Trophoblast cell (in vitro differentiated cells and primary cell): ENCODE measurements around the gene RBM23.
"Not testable (repeated sequence)": the region's sequence is repeated elsewhere in the genome, so short reads cannot be mapped to it uniquely, and the experiment has no call there.

Source experiments
- DNase-seq, 2 donors: peaks; one replicate each; pipeline ENCODE4 v3.0.0-alpha.2; 2016
- H2AFZ ChIP-seq: 2 replicates; pipeline ENCODE4 v1.6.1; 2013; ENCODE audit warnings: low read length, moderate library complexity, mild to moderate bottlenecking; ENCODE audit not compliant: insufficient read depth, poor library complexity
- H2AK5ac ChIP-seq: 2 replicates; pipeline ENCODE4 v1.6.1; 2013; ENCODE audit warnings: mild to moderate bottlenecking, low read length
- H2BK120ac ChIP-seq: 2 replicates; pipeline ENCODE4 v1.6.1; 2013; ENCODE audit warnings: low read length, mild to moderate bottlenecking, moderate library complexity; ENCODE audit not compliant: insufficient read depth, poor library complexity
- H2BK12ac ChIP-seq: 2 replicates; pipeline ENCODE4 v1.6.1; 2013; ENCODE audit warnings: mild to moderate bottlenecking, low read length, moderate library complexity
- H2BK5ac ChIP-seq: 2 replicates; pipeline ENCODE4 v1.6.1; 2013; ENCODE audit warnings: low read length, low read depth, moderate library complexity, mild to moderate bottlenecking; ENCODE audit not compliant: poor library complexity
- H3K14ac ChIP-seq: 2 replicates; pipeline ENCODE4 v1.6.1; 2013; ENCODE audit warnings: mild to moderate bottlenecking, low read length
- H3K18ac ChIP-seq: 2 replicates; pipeline ENCODE4 v1.6.1; 2013; ENCODE audit warnings: mild to moderate bottlenecking, low read length
- H3K23ac ChIP-seq: 2 replicates; pipeline ENCODE4 v1.6.1; 2013; ENCODE audit warnings: low read length
- H3K27ac ChIP-seq: 2 replicates; pipeline ENCODE4 v1.5.1; 2013; ENCODE audit warnings: low read depth, mild to moderate bottlenecking, inconsistent platforms, low read length, moderate library complexity
- H3K27me3 ChIP-seq: 2 replicates; pipeline ENCODE4 v1.6.1; 2013; ENCODE audit warnings: inconsistent platforms, mild to moderate bottlenecking, low read length, moderate library complexity; ENCODE audit not compliant: insufficient read depth
- H3K36me3 ChIP-seq, 2 experiments: 1 replicate in 1 of 2; 2 replicates in 1 of 2; pipeline ENCODE4 v1.6.1; 2013; ENCODE audit warnings: low read length in 2 of 2, mild to moderate bottlenecking in 2 of 2, moderate library complexity in 1 of 2; ENCODE audit not compliant: insufficient read depth in 2 of 2, control insufficient read depth in 1 of 2
- H3K4ac ChIP-seq: 2 replicates; pipeline ENCODE4 v1.6.1; 2013; ENCODE audit warnings: low read depth, mild to moderate bottlenecking, low read length, moderate library complexity
- H3K4me1 ChIP-seq, 2 experiments: 1 replicate in 1 of 2; 2 replicates in 1 of 2; pipeline ENCODE4 v1.6.1; 2013; ENCODE audit warnings: low read length in 2 of 2, mild to moderate bottlenecking in 2 of 2, moderate library complexity in 1 of 2; ENCODE audit not compliant: insufficient read depth in 2 of 2, control insufficient read depth in 1 of 2
- H3K4me2 ChIP-seq: 2 replicates; pipeline ENCODE4 v1.6.1; 2013; ENCODE audit warnings: inconsistent platforms, mild to moderate bottlenecking, low read length, moderate library complexity
- H3K4me3 ChIP-seq: 2 replicates; pipeline ENCODE4 v1.5.1; 2013; ENCODE audit warnings: mild to moderate bottlenecking, low read depth, low read length, inconsistent platforms
- H3K79me1 ChIP-seq: one replicate; pipeline ENCODE4 v1.6.1; 2013; ENCODE audit warnings: low read length
- H3K79me2 ChIP-seq: 2 replicates; pipeline ENCODE4 v1.6.1; 2013; ENCODE audit warnings: low read length, mild to moderate bottlenecking; ENCODE audit not compliant: control insufficient read depth, insufficient read depth, poor library complexity
- H3K9ac ChIP-seq: 2 replicates; pipeline ENCODE4 v1.6.1; 2013; ENCODE audit warnings: mild to moderate bottlenecking, low read length
- H3K9me3 ChIP-seq: 2 replicates; pipeline ENCODE4 v1.6.1; 2013; ENCODE audit warnings: low read depth, mild to moderate bottlenecking, control low read depth, inconsistent platforms, low read length; ENCODE audit not compliant: insufficient read depth
- H4K12ac ChIP-seq: 2 replicates; pipeline ENCODE4 v1.6.1; 2013; ENCODE audit warnings: low read depth, mild to moderate bottlenecking, low read length, moderate library complexity
- H4K8ac ChIP-seq: 2 replicates; pipeline ENCODE4 v1.6.1; 2013; ENCODE audit warnings: low read depth, mild to moderate bottlenecking, low read length, moderate library complexity
- H4K91ac ChIP-seq: one replicate; pipeline ENCODE4 v1.6.1; 2013; ENCODE audit warnings: low read depth, mild to moderate bottlenecking, low read length, moderate library complexity
- WGBS: extraction: QIAGEN DNeasy Blood & Tissue Kit; methylation state at CpG from one replicate; pipeline ENCODE4 v1.1.7; 2013; ENCODE audit warnings: missing lambda C conversion rate; ENCODE audit not compliant: insufficient read length, insufficient coverage; ENCODE audit errors: extremely low coverage; 5-methylcytosine and 5-hydroxymethylcytosine counted together

The RBM23 gene

DNA sequence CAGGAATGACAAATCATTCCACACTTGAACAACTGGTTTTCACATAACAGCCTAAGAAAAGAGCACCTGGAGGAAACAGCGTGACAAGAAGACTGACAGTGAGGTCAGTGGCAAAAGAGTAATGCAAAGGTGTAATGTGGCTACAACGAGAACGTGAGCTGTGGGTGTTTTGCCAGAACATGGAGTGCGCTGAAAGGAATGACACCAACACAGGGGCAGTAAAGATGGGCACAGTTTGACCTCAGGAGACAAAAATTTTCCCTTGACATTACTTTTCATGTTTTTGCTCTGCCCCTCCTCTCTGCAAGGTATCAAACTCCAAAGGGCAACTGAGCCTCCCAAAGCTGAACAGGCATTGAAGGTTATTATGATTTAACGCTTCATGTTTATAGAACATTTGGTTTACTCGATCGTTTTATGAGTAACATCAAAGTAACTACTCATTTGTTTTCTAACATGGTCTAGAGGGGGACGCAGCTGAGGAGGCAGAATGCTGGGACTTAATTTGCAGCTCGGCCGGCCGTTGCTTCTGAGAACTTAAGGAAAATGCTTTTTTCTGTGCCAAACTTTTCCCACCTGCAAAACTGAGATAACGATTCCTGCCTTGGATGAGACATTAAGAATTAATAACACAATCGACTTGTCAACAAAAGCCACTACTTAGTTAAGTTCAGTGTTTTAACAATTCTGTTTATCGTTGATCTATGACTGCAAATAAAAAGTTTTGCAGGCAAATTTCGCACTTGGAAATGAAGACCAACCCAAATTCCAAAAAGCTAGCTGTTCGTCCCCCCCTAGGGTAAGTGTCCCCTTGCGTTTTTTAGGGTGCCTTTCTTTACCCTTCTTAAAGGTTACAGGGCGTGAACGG is 37.0 kb upstream of the RBM23 start:
- no CpG with 5 or more reads among the region's 19 CpGs for WGBS
- H4K8ac ChIP-seq = peak overlapping the region; percentile 8

GRCh38 chr14:22952418-22952817 is 33.5 kb upstream of the RBM23 start:
- H2BK120ac ChIP-seq = no peak overlapping the region
- no peak overlapping the region for H4K91ac ChIP-seq
- H2BK5ac ChIP-seq = no peak overlapping the region
- no peaks in the 10 kb centered on the region for H3K27me3 ChIP-seq
- H3K9ac ChIP-seq = no peak overlapping the region
- H3K23ac ChIP-seq = no peak overlapping the region
- H3K9me3 ChIP-seq = no peaks in the 10 kb centered on the region
- peaks cover 9% of the 10 kb centered on the region for H3K79me1 ChIP-seq
- no peak overlapping the region for H3K18ac ChIP-seq
- H3K36me3 ChIP-seq = peaks cover 6 to 8% of the 10 kb centered on the region in 2 experiments
- no peak overlapping the region for H2AFZ ChIP-seq
- H3K79me2 ChIP-seq = peaks cover 5% of the 10 kb centered on the region
- H3K4ac ChIP-seq = no peak overlapping the region
- no CpG with 5 or more reads among the region's 1 CpG for WGBS
- no peak overlapping the region for H3K4me2 ChIP-seq
- no peak overlapping the region for H3K4me3 ChIP-seq
- DNase-seq = no peak
- H4K12ac ChIP-seq = no peak overlapping the region
- H2AK5ac ChIP-seq = no peak overlapping the region
- H4K8ac ChIP-seq = no peak overlapping the region
- H3K27ac ChIP-seq = no peak overlapping the region
- no peak overlapping the region for H3K14ac ChIP-seq
- H2BK12ac ChIP-seq = no peak overlapping the region
- peaks cover 2 to 8% of the 10 kb centered on the region in 2 experiments for H3K4me1 ChIP-seq

More for the DNA sequence above, 37.0 kb upstream of the RBM23 start:
- Histone ChIP-seq H3K27me3 (no peaks in the 10 kb centered on the region), H3K4me1 (peaks cover 2 to 8% of the 10 kb centered on the region in 2 experiments), H3K4me2 (peak overlapping the region; percentile 57), H3K9me3 (no peaks in the 10 kb centered on the region), H2BK120ac (peak overlapping the region; percentile 28), H3K27ac (peak overlapping the region; percentile 88), H2AK5ac (no peak overlapping the region), H4K91ac (peak overlapping the region; percentile 20), H3K79me2 (peaks cover 5% of the 10 kb centered on the region), H3K4ac (no peak overlapping the region), H3K4me3 (no peak overlapping the region), H2BK5ac (peak overlapping the region; percentile 68), H2AFZ (no peak overlapping the region), H3K23ac (no peak overlapping the region), H4K12ac (no peak overlapping the region), H3K9ac (peak overlapping the region; percentile 51), H3K79me1 (peaks cover 11% of the 10 kb centered on the region), H2BK12ac (no peak overlapping the region), H3K36me3 (no peaks in the 10 kb centered on the region), H3K14ac (peak overlapping the region; percentile 11), H3K18ac (no peak overlapping the region)
- DNase-seq = peak; percentile 35 to 80

- not testable (repeated sequence) for H3K27ac ChIP-seq, H3K9me3 ChIP-seq, H3K4me3 ChIP-seq, H2AFZ ChIP-seq, H3K4me2 ChIP-seq, H3K27me3 ChIP-seq, H3K14ac ChIP-seq, H2AK5ac ChIP-seq, H2BK120ac ChIP-seq, H4K8ac ChIP-seq, H3K18ac ChIP-seq, H3K4me1 ChIP-seq, H3K79me2 ChIP-seq, H4K91ac ChIP-seq, H3K9ac ChIP-seq, H3K4ac ChIP-seq, DNase-seq, H4K12ac ChIP-seq, H2BK5ac ChIP-seq, H2BK12ac ChIP-seq, H3K23ac ChIP-seq, H3K79me1 ChIP-seq
- WGBS = no CpG with 5 or more reads among the region's 8 CpGs
- peaks cover 11 to 12% of the 10 kb centered on the region in 2 experiments for H3K36me3 ChIP-seq
These were observed 32.8 kb upstream of the RBM23 start for GRCh38 chr14:22951795-22952194.

DNA sequence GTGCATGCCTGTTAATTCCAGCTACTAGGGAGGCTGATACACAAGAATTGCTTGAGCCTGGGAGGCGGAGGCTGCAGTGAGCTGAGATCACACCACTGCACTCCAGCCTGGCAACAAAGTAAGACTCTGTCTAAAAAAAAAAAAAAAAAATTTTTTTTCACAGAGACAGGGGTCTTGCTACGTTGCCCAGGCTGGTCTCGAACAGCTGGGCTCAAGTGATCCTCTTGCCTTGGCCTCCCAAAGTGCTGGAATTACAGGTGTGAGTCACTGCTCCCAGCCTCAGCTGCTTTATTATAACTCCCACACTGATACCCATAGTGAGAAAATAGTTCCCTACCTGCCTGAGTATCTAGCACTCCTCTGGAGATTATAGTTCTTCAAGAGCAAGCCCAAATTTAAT is 26.7 kb upstream of the RBM23 start:
- Histone ChIP-seq H3K36me3 (peaks cover 18 to 21% of the 10 kb centered on the region in 2 experiments), H2BK5ac (no peak overlapping the region), H2BK120ac (no peak overlapping the region), H4K91ac (no peak overlapping the region), H3K4ac (no peak overlapping the region), H3K4me2 (no peak overlapping the region), H3K18ac (no peak overlapping the region), H2BK12ac (no peak overlapping the region), H3K79me2 (no peaks in the 10 kb centered on the region), H3K9me3 (no peaks in the 10 kb centered on the region), H3K23ac (no peak overlapping the region), H3K79me1 (no peaks in the 10 kb centered on the region), H4K12ac (no peak overlapping the region), H4K8ac (no peak overlapping the region), H3K9ac (no peak overlapping the region), H3K14ac (no peak overlapping the region), H2AFZ (no peak overlapping the region), H3K27me3 (no peaks in the 10 kb centered on the region), H2AK5ac (no peak overlapping the region), H3K4me3 (no peak overlapping the region), H3K27ac (no peak overlapping the region), H3K4me1 (no peaks in the 10 kb centered on the region)
- no peak for DNase-seq
- no CpG with 5 or more reads among the region's 3 CpGs for WGBS
